HEK293 (cell line): ENCODE data around the gene GRIPAP1.
A peak's percentile ranks its signal among the peaks of the same experiment; 100 is the strongest.

Experiments used
- ATF2 ChIP-seq: fragments of 450-650 bp; formaldehyde crosslinking; IDR thresholded peaks from 2 replicates; pipeline ENCODE4 v1.5.1; 2016; ENCODE audit warnings: missing biosample characterization, missing genetic modification characterization, low read depth
- IKZF3 ChIP-seq: fragments of 450-650 bp; IDR thresholded peaks from 2 replicates; pipeline ENCODE4 v1.5.0; 2018; ENCODE audit warnings: missing biosample characterization, mild to moderate bottlenecking, missing genetic modification characterization, moderate library complexity
- PRDM10 ChIP-seq: fragments of 450-650 bp; formaldehyde crosslinking; IDR thresholded peaks from 2 replicates; pipeline ENCODE4 v1.5.1; 2016; ENCODE audit warnings: missing biosample characterization, missing genetic modification characterization
- SP2 ChIP-seq: fragments of 450-650 bp; formaldehyde crosslinking; IDR thresholded peaks from 2 replicates; pipeline ENCODE4 v1.5.1; 2016; ENCODE audit warnings: missing biosample characterization, missing genetic modification characterization
- SP7 ChIP-seq: fragments of 450-650 bp; formaldehyde crosslinking; IDR thresholded peaks from 2 replicates; pipeline ENCODE4 v1.5.1; 2016; ENCODE audit warnings: missing biosample characterization, missing genetic modification characterization
- TSHZ1 ChIP-seq: fragments of 450-650 bp; formaldehyde crosslinking; IDR thresholded peaks from 2 replicates; pipeline ENCODE4 v1.5.1; 2016; ENCODE audit warnings: missing biosample characterization, missing genetic modification characterization, borderline replicate concordance
- ZBTB17 ChIP-seq: fragments of 450-650 bp; formaldehyde crosslinking; IDR thresholded peaks from 2 replicates; pipeline ENCODE4 v1.5.1; 2016; ENCODE audit warnings: missing biosample characterization, missing genetic modification characterization
- ZEB2 ChIP-seq: fragments of 450-650 bp; formaldehyde crosslinking; IDR thresholded peaks from 2 replicates; pipeline ENCODE4 v1.5.1; 2016; ENCODE audit warnings: missing biosample characterization, missing genetic modification characterization
- ZFP69B ChIP-seq: fragments of 450-650 bp; formaldehyde crosslinking; IDR thresholded peaks from 2 replicates; pipeline ENCODE4 v1.5.1; 2016; ENCODE audit warnings: missing biosample characterization, missing genetic modification characterization
- ZNF121 ChIP-seq: fragments of 450-650 bp; formaldehyde crosslinking; IDR thresholded peaks from 2 replicates; pipeline ENCODE4 v1.5.1; 2016; ENCODE audit warnings: missing biosample characterization, missing genetic modification characterization
- ZNF133 ChIP-seq: fragments of 450-650 bp; formaldehyde crosslinking; IDR thresholded peaks from 2 replicates; pipeline ENCODE4 v1.5.1; 2016; ENCODE audit warnings: missing biosample characterization, missing genetic modification characterization
- ZNF148 ChIP-seq: fragments of 450-650 bp; formaldehyde crosslinking; IDR thresholded peaks from 2 replicates; pipeline ENCODE4 v1.5.0; 2017; ENCODE audit warnings: missing biosample characterization, missing genetic modification characterization, borderline replicate concordance
- ZNF202 ChIP-seq: fragments of 450-650 bp; formaldehyde crosslinking; IDR thresholded peaks from 2 replicates; pipeline ENCODE4 v1.5.1; 2016; ENCODE audit warnings: missing biosample characterization, missing genetic modification characterization, borderline replicate concordance
- ZNF266 ChIP-seq: fragments of 450-650 bp; formaldehyde crosslinking; IDR thresholded peaks from 2 replicates; pipeline ENCODE4 v1.5.1; 2016; ENCODE audit warnings: missing biosample characterization, missing genetic modification characterization, low read depth
- ZNF341 ChIP-seq: fragments of 450-650 bp; formaldehyde crosslinking; IDR thresholded peaks from 2 replicates; pipeline ENCODE4; 2016; ENCODE audit warnings: low read depth, missing biosample characterization, missing genetic modification characterization
- ZNF354C ChIP-seq: fragments of 450-650 bp; formaldehyde crosslinking; IDR thresholded peaks from 2 replicates; pipeline ENCODE4 v1.5.1; 2016; ENCODE audit warnings: missing biosample characterization, missing genetic modification characterization, low read depth, borderline replicate concordance
- ZNF366 ChIP-seq: fragments of 450-650 bp; formaldehyde crosslinking; conservative IDR thresholded peaks from 2 replicates; pipeline ENCODE4 v1.5.1; 2016; ENCODE audit warnings: missing biosample characterization, missing genetic modification characterization
- ZNF398 ChIP-seq: fragments of 450-650 bp; formaldehyde crosslinking; IDR thresholded peaks from 2 replicates; pipeline ENCODE4 v1.5.1; 2017; ENCODE audit warnings: missing biosample characterization, missing genetic modification characterization
- ZNF48 ChIP-seq: fragments of 450-650 bp; formaldehyde crosslinking; IDR thresholded peaks from 2 replicates; pipeline ENCODE4 v1.5.1; 2016; ENCODE audit warnings: missing biosample characterization, missing genetic modification characterization
- ZNF513 ChIP-seq: fragments of 450-650 bp; IDR thresholded peaks from 2 replicates; pipeline ENCODE4 v1.5.1; 2018; ENCODE audit warnings: missing biosample characterization, missing genetic modification characterization
- ZNF548 ChIP-seq: fragments of 450-650 bp; formaldehyde crosslinking; IDR thresholded peaks from 2 replicates; pipeline ENCODE4 v1.5.1; 2016; ENCODE audit warnings: missing biosample characterization, missing genetic modification characterization
- ZNF654 ChIP-seq: fragments of 450-650 bp; formaldehyde crosslinking; IDR thresholded peaks from 2 replicates; pipeline ENCODE4 v1.5.1; 2016; ENCODE audit warnings: low read depth, missing biosample characterization, missing genetic modification characterization
- ZNF658 ChIP-seq: fragments of 450-650 bp; formaldehyde crosslinking; IDR thresholded peaks from 2 replicates; pipeline ENCODE4; 2016; ENCODE audit warnings: missing biosample characterization, missing genetic modification characterization

GRIPAP1 gene

GRCh38 chrX:49041744-49042580 lies 39.9 kb upstream of the GRIPAP1 start (continued):
- TF ChIP-seq PRDM10 (tag by site-specific recombination) = 0 out of 2 replicates have a peak, but pooled peaks have one; percentile 24
- no peak for TF ChIP-seq ZNF354C (tag by site-specific recombination)
- TF ChIP-seq ZNF148 (tag by site-specific recombination) = no peak
- TF ChIP-seq ZNF658 = no peak
- peak; percentile 66 for TF ChIP-seq SP2 (tag by site-specific recombination)
- TF ChIP-seq SP7 (tag by site-specific recombination) = 0 out of 2 replicates have a peak, but pooled peaks have one; percentile 12
- no peak for TF ChIP-seq ZNF266 (tag by site-specific recombination)
- TF ChIP-seq IKZF3 (tag by site-specific recombination) = peak; percentile 9; the same call in 1 of the 2 replicates
- peak; percentile 34 for TF ChIP-seq ZNF398 (tag by site-specific recombination)
- no peak for TF ChIP-seq ZNF48 (tag by site-specific recombination)
- TF ChIP-seq ZEB2 = no peak
- no peak for TF ChIP-seq ZNF121 (tag by site-specific recombination)
- 0 out of 2 replicates have a peak, but pooled peaks have one; percentile 14 for TF ChIP-seq ZNF341 (tag by site-specific recombination)
- no peak for TF ChIP-seq ZNF548
- TF ChIP-seq ZNF366 (tag by site-specific recombination) = 0 out of 2 replicates have a peak, but pooled peaks have one; percentile 13
- TF ChIP-seq ATF2 = no peak
- TF ChIP-seq ZFP69B = no peak
- no peak for TF ChIP-seq ZNF654 (tag by site-specific recombination)
- TF ChIP-seq ZBTB17 = peak; percentile 90
- no peak for TF ChIP-seq ZNF133 (tag by site-specific recombination)
- TF ChIP-seq ZNF513 (tag by site-specific recombination) = no peak
- no peak for TF ChIP-seq ZNF202
- TF ChIP-seq TSHZ1 (tag by site-specific recombination) = no peak
